Panc1 (cell line): ENCODE measurements around the gene LAMP1. TPM values are rescaled to one million over a fixed set of nuclear protein-coding genes. Genes with fewer than 3 reads are reported as not detected.

Experiments
- ATAC-seq: fragments of 200-7000 bp; cut with Tn5 transposase; 2 replicates; pipeline ENCODE4 v1.9.1; 2020; ENCODE audit warnings: mild to moderate bottlenecking, moderate library complexity
- BruUV-seq: library from RNA; stranded (reverse); fragments of 400-500 nt; replicated peaks from 2 replicates; lab custom pipeline; 2021; lab: Mats Ljungman, UMichigan
- CTCF ChIA-PET: fragments of 300-600 bp; sonication (Branson Sonifier 250); formaldehyde crosslinking; loops from one replicate; lab custom pipeline; 2022; ENCODE audit warnings: antibody characterized with exemption; lab: Charles Lee
- POLR2A ChIA-PET: fragments of 300-600 bp; sonication (Branson Sonifier 250); formaldehyde crosslinking; loops from one replicate; lab custom pipeline; 2022; ENCODE audit warnings: antibody characterized with exemption; lab: Charles Lee
- DNase-seq: peaks from one replicate; pipeline ENCODE4 v3.0.0-alpha.2; 2010; ENCODE audit warnings: low read depth, low spot score
- H3K27ac ChIP-seq: 2 replicates; pipeline ENCODE4 v1.5.1; 2011; ENCODE audit warnings: mild to moderate bottlenecking, low read length, inconsistent platforms
- H3K27me3 ChIP-seq: fragments of 200-500 bp; sonication (Bioruptor generic); 2 replicates; pipeline ENCODE4 v1.6.0; 2014; ENCODE audit warnings: low read length, inconsistent platforms; ENCODE audit not compliant: control insufficient read depth, insufficient read depth
- H3K36me3 ChIP-seq: fragments of 200-500 bp; sonication (Bioruptor generic); 2 replicates; pipeline ENCODE4 v1.5.1; 2014; ENCODE audit warnings: inconsistent platforms, mild to moderate bottlenecking, low read length, moderate library complexity; ENCODE audit not compliant: control insufficient read depth, insufficient read depth
- H3K4me1 ChIP-seq: 2 replicates; pipeline ENCODE4 v1.5.1; 2011; ENCODE audit warnings: inconsistent platforms, mild to moderate bottlenecking, low read length, moderate library complexity; ENCODE audit not compliant: control insufficient read depth, insufficient read depth
- H3K4me3 ChIP-seq, 2 experiments: 2 replicates each; pipeline ENCODE4 v1.5.1; 2011 to 2012; ENCODE audit warnings: low read depth in 2 of 2, low read length in 2 of 2, mild to moderate bottlenecking in 2 of 2, inconsistent platforms in 1 of 2, moderate library complexity in 1 of 2
- H3K9me3 ChIP-seq: fragments of 200-500 bp; sonication (Bioruptor generic); 2 replicates; pipeline ENCODE4 v1.5.1; 2014; ENCODE audit warnings: low read depth, mild to moderate bottlenecking, inconsistent platforms, low read length, moderate library complexity; ENCODE audit not compliant: control insufficient read depth, insufficient read depth
- CTCF ChIP-seq: fragments of 450-650 bp; IDR thresholded peaks from 2 replicates; pipeline ENCODE4 v1.5.1; 2017; ENCODE audit warnings: mild to moderate bottlenecking
- POLR2AphosphoS5 ChIP-seq: IDR thresholded peaks from 2 replicates; pipeline ENCODE4 v1.6.1; 2012; ENCODE audit warnings: mild to moderate bottlenecking, low read depth, low read length, moderate library complexity
- REST ChIP-seq, 2 experiments: IDR thresholded peaks; 2 replicates each; pipeline ENCODE4 v1.6.1; 2011 to 2012; ENCODE audit warnings: low read depth in 2 of 2, control low read depth in 1 of 2, low read length in 1 of 2, mild to moderate bottlenecking in 1 of 2, moderate library complexity in 1 of 2; ENCODE audit not compliant: insufficient read depth in 1 of 2
- SIN3A ChIP-seq: IDR thresholded peaks from 2 replicates; pipeline ENCODE4 v1.6.1; 2012; ENCODE audit warnings: low read depth, mild to moderate bottlenecking, low read length, moderate library complexity, borderline replicate concordance; ENCODE audit not compliant: insufficient read depth
- TCF7L2 ChIP-seq: IDR thresholded peaks from 2 replicates; pipeline ENCODE4 v1.6.1; 2011; ENCODE audit warnings: mild to moderate bottlenecking, low read depth, low read length, inconsistent platforms
- in situ Hi-C: cut with HindIII; loops from 2 replicates; pipeline ENCODE4 v1.10.0; 2016; ENCODE audit warnings: low sequenced_read_pairs, low pct_unique_long_range_greater_than_20kb
- intact Hi-C: fragments of 100-400 bp; cut with micrococcal nuclease; formaldehyde crosslinking; loops from one replicate; pipeline ENCODE4 v1.10.0; 2022; ENCODE audit not compliant: unreplicated experiment
- total RNA-seq: library from RNA; stranded (reverse); gene quantifications from one replicate; pipeline ENCODE4 v1.2.1, GENCODE V29; 2021; ENCODE audit not compliant: unreplicated experiment

Gene LAMP1
- total RNA-seq, 1 experiment from 2014 or later: 212 TPM

- TF ChIP-seq TCF7L2: no peak
- TF ChIP-seq CTCF: no peak
- no peak for TF ChIP-seq POLR2AphosphoS5
- TF ChIP-seq REST (IDR thresholded peaks at IDR 0.05; ENCODE audit: insufficient read depth in 1 of 2, low read depth in 2 of 2, low read length in 1 of 2): no peak
- TF ChIP-seq SIN3A: no peak
- no peaks in the 10 kb centered on the region; the same call in 1 of the 2 replicates for H3K36me3 ChIP-seq
- H3K27me3 ChIP-seq: no peaks in the 10 kb centered on the region
- DNase-seq: no peak
- intact Hi-C loops (no loop called here), in situ Hi-C loops (no loop called here)
- ChIA-PET CTCF (no interaction called here), POLR2A (interaction anchor here (0.6 kb wide), 1 partner anchor 43 kb away, joined by 3 read pairs; no protein-coding TSS in a partner anchor)
- no peak overlapping the region for H3K27ac ChIP-seq
- no peaks in the 10 kb centered on the region for H3K9me3 ChIP-seq
- no peaks in the 10 kb centered on the region for H3K4me1 ChIP-seq
- H3K4me3 ChIP-seq: peak overlapping the region; percentile 24 to 43
- BruUV-seq: no TSS peak
- ATAC-seq: no peak
These were observed 67.4 kb downstream of the LAMP1 start for GRCh38 chr13:113364311-113364889.

GRCh38 chr13:113364901-113365582 is 68.0 kb downstream of the LAMP1 start:
- in situ Hi-C loops (no loop called here), intact Hi-C loops (no loop called here)
- ATAC-seq: no peak
- no peaks in the 10 kb centered on the region for H3K4me1 ChIP-seq
- CTCF ChIA-PET: no interaction called here
- H3K27me3 ChIP-seq: no peaks in the 10 kb centered on the region
- BruUV-seq: no TSS peak
- no peak for TF ChIP-seq CTCF
- TF ChIP-seq SIN3A: no peak
- no peak for TF ChIP-seq POLR2AphosphoS5
- no peak for TF ChIP-seq TCF7L2
- TF ChIP-seq REST (IDR thresholded peaks at IDR 0.05; ENCODE audit: insufficient read depth in 1 of 2, low read depth in 2 of 2, low read length in 1 of 2): no peak
- H3K9me3 ChIP-seq: no peaks in the 10 kb centered on the region
- H3K4me3 ChIP-seq: peak overlapping the region in 1 of 2 experiments; percentile 43; a peak in 3 of 4 replicates
- DNase-seq: no peak
- POLR2A ChIA-PET: interaction anchor here (0.6 kb wide), 1 partner anchor 42 kb away, joined by 3 read pairs; no protein-coding TSS in a partner anchor
- no peak overlapping the region for H3K27ac ChIP-seq
- H3K36me3 ChIP-seq: no peaks in the 10 kb centered on the region; the same call in 1 of the 2 replicates
